HepG2 (cell line): ENCODE results near the gene CPB1.
"Not testable (repeated sequence)": the region's sequence is repeated elsewhere in the genome, so short reads cannot be mapped to it uniquely, and the experiment has no call there.

Experiments
- ELF1 ChIP-seq: sonication (generic); formaldehyde crosslinking; IDR thresholded peaks from 2 replicates; pipeline ENCODE4 v1.4.0; 2020; ENCODE audit warnings: missing genetic modification reagents
- MAFK ChIP-seq, 2 experiments: IDR thresholded peaks in 1 of 2; conservative IDR thresholded peaks in 1 of 2; 2 replicates each; pipeline ENCODE4 v1.6.1; 2011; ENCODE audit warnings: improper control_type of control experiment in 2 of 2, low read length in 2 of 2
- NCOR1 ChIP-seq: fragments of 200-600 bp; sonication (generic); IDR thresholded peaks from 2 replicates; pipeline ENCODE4 v1.7.0; 2017; ENCODE audit warnings: antibody characterized with exemption, low read length, borderline replicate concordance
- RAD21 ChIP-seq: fragments of 450-650 bp; formaldehyde crosslinking; IDR thresholded peaks from 2 replicates; pipeline ENCODE4 v1.5.0; 2020; ENCODE audit warnings: mild to moderate bottlenecking
- SNRNP70 ChIP-seq: fragments of 200-400 bp; formaldehyde crosslinking; IDR thresholded peaks from 2 replicates; pipeline ENCODE4 v1.6.1; 2017; ENCODE audit warnings: mild to moderate bottlenecking, low read depth, low read length, moderate library complexity
- ZFP36L1 ChIP-seq: sonication (generic); formaldehyde crosslinking; IDR thresholded peaks from 2 replicates; pipeline ENCODE4 v1.8.0; 2022; ENCODE audit warnings: mild to moderate bottlenecking, missing genetic modification reagents, moderate library complexity
- ZNF10 ChIP-seq: sonication (generic); formaldehyde crosslinking; IDR thresholded peaks from 2 replicates; pipeline ENCODE4 v1.4.0; 2020; ENCODE audit warnings: mild to moderate bottlenecking, low read depth, missing genetic modification reagents, borderline replicate concordance
- ZNF138 ChIP-seq: sonication (generic); formaldehyde crosslinking; IDR thresholded peaks from 2 replicates; pipeline ENCODE4 v1.5.0; 2020; ENCODE audit warnings: mild to moderate bottlenecking, low read depth, missing genetic modification reagents
- ZNF3 ChIP-seq: IDR thresholded peaks from 2 replicates; pipeline ENCODE4 v1.7.0; 2017; ENCODE audit warnings: inconsistent platforms
- ZNF614 ChIP-seq: IDR thresholded peaks from 2 replicates; pipeline ENCODE4 v1.6.1; 2018; ENCODE audit warnings: missing biosample characterization, missing genetic modification reagents, inconsistent platforms, borderline replicate concordance
- ZNF660 ChIP-seq: sonication (generic); formaldehyde crosslinking; IDR thresholded peaks from 2 replicates; pipeline ENCODE4 v1.5.1; 2020; ENCODE audit warnings: mild to moderate bottlenecking, low read depth, missing genetic modification reagents, borderline replicate concordance
- ZZZ3 ChIP-seq: sonication (generic); formaldehyde crosslinking; IDR thresholded peaks from 2 replicates; pipeline ENCODE4 v1.4.0; 2020; ENCODE audit warnings: missing genetic modification reagents, mild to moderate bottlenecking, borderline replicate concordance
- TF ChIP-seq, protein P1 (sequence below): sonication (generic); formaldehyde crosslinking; IDR thresholded peaks from 2 replicates; pipeline ENCODE4 v1.4.0; 2020; ENCODE audit warnings: mild to moderate bottlenecking, low read depth, missing genetic modification reagents
- TF ChIP-seq, protein P2 (sequence below): sonication (generic); formaldehyde crosslinking; IDR thresholded peaks from 2 replicates; pipeline ENCODE4 v1.4.0; 2020; ENCODE audit warnings: missing genetic modification reagents

DNA sequence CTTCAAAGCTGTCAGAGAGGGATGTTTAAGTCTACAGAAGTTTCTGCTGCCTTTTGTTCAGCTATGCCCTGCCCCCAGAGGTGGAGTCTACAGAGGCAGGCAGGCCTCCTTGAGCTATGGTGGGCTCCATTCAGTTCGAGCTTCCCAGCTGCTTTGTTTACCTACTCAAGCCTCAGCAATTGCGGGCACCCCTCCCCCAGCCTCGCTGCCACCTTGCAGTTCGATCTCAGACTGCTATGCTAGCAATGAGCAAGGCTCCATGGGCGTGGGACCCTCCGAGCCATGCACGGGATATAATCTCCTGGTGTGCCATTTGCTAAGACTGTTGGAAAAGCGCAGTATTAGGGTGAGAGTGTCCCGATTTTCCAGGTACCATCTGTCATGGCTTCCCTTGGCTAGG is 41.5 kb upstream of the CPB1 start:
- not testable (repeated sequence) for TF ChIP-seq SNRNP70; ZNF138; ZNF10 (CRISPR knock-in tag); ZNF3; ZFP36L1; MAFK (conservative IDR thresholded peaks at IDR 0.05 in 1 of 2, IDR thresholded peaks at IDR 0.05 in 1 of 2; ENCODE audit: low read length in 2 of 2); ZNF614 (CRISPR knock-in tag); ELF1; ZNF660; NCOR1; ZZZ3 (CRISPR knock-in tag); RAD21
- TF ChIP-seq, protein P1, sequence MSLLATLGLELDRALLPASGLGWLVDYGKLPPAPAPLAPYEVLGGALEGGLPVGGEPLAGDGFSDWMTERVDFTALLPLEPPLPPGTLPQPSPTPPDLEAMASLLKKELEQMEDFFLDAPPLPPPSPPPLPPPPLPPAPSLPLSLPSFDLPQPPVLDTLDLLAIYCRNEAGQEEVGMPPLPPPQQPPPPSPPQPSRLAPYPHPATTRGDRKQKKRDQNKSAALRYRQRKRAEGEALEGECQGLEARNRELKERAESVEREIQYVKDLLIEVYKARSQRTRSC (CRISPR knock-in tag), result not testable (repeated sequence)
- TF ChIP-seq, protein P2, sequence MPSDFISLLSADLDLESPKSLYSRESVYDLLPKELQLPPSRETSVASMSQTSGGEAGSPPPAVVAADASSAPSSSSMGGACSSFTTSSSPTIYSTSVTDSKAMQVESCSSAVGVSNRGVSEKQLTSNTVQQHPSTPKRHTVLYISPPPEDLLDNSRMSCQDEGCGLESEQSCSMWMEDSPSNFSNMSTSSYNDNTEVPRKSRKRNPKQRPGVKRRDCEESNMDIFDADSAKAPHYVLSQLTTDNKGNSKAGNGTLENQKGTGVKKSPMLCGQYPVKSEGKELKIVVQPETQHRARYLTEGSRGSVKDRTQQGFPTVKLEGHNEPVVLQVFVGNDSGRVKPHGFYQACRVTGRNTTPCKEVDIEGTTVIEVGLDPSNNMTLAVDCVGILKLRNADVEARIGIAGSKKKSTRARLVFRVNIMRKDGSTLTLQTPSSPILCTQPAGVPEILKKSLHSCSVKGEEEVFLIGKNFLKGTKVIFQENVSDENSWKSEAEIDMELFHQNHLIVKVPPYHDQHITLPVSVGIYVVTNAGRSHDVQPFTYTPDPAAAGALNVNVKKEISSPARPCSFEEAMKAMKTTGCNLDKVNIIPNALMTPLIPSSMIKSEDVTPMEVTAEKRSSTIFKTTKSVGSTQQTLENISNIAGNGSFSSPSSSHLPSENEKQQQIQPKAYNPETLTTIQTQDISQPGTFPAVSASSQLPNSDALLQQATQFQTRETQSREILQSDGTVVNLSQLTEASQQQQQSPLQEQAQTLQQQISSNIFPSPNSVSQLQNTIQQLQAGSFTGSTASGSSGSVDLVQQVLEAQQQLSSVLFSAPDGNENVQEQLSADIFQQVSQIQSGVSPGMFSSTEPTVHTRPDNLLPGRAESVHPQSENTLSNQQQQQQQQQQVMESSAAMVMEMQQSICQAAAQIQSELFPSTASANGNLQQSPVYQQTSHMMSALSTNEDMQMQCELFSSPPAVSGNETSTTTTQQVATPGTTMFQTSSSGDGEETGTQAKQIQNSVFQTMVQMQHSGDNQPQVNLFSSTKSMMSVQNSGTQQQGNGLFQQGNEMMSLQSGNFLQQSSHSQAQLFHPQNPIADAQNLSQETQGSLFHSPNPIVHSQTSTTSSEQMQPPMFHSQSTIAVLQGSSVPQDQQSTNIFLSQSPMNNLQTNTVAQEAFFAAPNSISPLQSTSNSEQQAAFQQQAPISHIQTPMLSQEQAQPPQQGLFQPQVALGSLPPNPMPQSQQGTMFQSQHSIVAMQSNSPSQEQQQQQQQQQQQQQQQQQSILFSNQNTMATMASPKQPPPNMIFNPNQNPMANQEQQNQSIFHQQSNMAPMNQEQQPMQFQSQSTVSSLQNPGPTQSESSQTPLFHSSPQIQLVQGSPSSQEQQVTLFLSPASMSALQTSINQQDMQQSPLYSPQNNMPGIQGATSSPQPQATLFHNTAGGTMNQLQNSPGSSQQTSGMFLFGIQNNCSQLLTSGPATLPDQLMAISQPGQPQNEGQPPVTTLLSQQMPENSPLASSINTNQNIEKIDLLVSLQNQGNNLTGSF (CRISPR knock-in tag), result not testable (repeated sequence)
